Fibroblast of skin of back (primary cell): Measurements from ENCODE around the gene S100A4.

Experiments
- DNase-seq: peaks from one replicate; pipeline ENCODE4 v3.0.0-alpha.2; 2013

S100A4 gene

DNA sequence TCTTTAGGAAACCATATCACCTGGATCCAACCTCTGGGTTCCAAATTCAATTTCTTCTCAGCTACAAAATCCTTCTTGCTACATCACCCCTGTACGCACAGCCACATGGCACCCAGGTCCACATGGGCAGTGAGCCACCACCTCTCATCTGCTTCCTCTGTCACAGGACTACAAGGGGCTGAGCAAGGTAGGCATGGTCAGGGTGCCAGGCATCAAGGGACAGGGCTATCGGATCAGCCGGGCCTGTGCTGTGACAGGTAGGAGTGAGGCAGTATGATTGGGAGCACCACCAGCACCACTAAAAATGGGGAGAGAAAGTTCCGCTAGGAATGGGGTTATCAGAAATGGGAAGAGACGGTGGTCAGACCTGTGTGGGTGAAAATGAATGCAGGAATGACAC lies 39.2 kb downstream of the S100A4 start:
- no peak for DNase-seq

DNA sequence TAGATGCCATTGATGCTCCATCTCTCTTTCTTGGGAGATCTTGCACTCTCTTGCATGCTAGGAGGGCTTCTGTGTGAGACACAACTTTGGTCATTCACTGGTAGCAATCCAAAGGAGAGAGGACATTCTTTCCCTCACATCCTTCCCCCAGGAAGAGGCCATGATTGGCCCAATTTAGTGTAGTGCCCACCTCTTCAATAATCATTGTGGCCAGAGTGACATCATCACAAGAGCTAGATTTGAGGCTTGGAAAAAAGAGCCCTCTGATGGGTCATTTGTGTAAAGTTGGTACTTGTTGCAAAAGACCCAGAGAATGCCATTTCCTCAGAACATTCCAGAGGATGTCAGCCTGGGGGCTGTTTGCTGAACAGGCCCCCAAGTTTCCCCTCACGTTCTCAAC lies 40.0 kb downstream of the S100A4 start:
- peak; percentile 26 for DNase-seq

- DNase-seq, result no peak
Observed at GRCh38 chr1:153503766-153504165, 41.8 kb downstream of the S100A4 start.

DNA sequence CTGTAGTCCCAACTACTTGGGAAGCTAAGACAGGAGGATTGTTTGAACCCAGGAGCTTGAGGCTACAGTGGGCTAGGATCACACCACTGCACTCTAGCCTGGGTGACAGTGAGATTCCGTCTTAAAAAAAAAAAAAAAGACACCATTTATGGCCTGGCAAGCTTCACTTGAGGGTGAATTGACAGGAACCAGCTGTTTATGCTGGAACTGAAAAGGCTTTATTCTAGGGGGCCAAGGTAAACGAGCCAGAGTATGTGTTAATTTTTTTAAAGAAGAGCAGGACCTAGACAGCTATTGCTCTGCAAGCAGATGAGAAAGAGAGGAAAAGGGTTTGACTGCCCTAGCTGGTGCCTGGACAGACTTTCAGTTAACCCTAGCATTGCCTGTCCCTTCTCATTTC lies 46.9 kb downstream of the S100A4 start:
- no peak for DNase-seq

DNA sequence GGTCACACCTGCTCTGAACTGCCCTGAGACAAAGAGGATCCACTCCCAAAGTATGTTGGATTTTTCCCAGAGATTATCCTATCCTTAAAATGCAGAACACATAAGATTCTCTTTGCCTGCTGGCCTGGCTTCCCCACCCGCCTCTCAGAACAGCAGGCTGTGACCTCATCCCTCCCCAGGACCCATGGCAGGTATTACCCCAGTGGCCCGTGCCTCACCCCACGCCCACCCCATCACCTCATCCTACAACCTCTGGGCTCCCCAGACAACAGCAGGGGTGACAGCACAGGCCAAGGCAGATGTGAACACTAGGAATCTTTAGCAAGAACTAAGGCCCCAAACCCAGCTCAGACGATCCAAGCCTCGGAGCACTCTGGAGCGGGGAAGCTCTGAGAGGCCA lies 50.1 kb downstream of the S100A4 start:
- no peak for DNase-seq

- peak; percentile 58 for DNase-seq
Observed at GRCh38 chr1:153494976-153495535, 50.5 kb downstream of the S100A4 start.
